Measurements from ENCODE around the gene NFU1. TPM values are rescaled to one million over a fixed set of nuclear protein-coding genes. Genes with fewer than 3 reads are reported as not detected.
"Not testable (repeated sequence)": the region's sequence is repeated elsewhere in the genome, so short reads cannot be mapped to it uniquely, and the experiment has no call there.

NFU1 gene
- polyA plus RNA-seq, 1 of the 3 experiments (the other 2 are of a cell fraction) = 23.5 TPM

GRCh38 chr2:69449906-69450305 lies 12.7 kb upstream of the NFU1 start:
- ChIA-PET CTCF (interaction anchor here (1.0 kb wide), 1 partner anchor 12 kb away, joined by 4 read pairs; the partner anchor contains the start of gene NFU1), POLR2A (no interaction called here)
- Histone ChIP-seq H3K27ac (ENCODE audit: low read depth in 2 of 2, low read length in 1 of 2) (no peak overlapping the region), H3F3A (replicated peaks; ENCODE audit: insufficient read depth) (no peaks in the 10 kb centered on the region), H3K4me3 (ENCODE audit: low read depth in 2 of 2, low read length in 1 of 2) (no peak overlapping the region), H3K27me3 (ENCODE audit: insufficient read depth) (no peaks in the 10 kb centered on the region), H3K9me3 (no peaks in the 10 kb centered on the region), H3K9me2 (no peaks in the 10 kb centered on the region), H3K79me2 (ENCODE audit: insufficient read depth) (no peaks in the 10 kb centered on the region), H3K9ac (no peak overlapping the region), H3K4me1 (ENCODE audit: control insufficient read depth in 1 of 2, insufficient read depth in 2 of 2, low read depth in 1 of 2, low read length in 1 of 2) (peaks cover 0 to 10% of the 10 kb centered on the region in 2 experiments; a peak in 2 of 4 replicates), H3K4me2 (no peak overlapping the region), H4K20me1 (ENCODE audit: insufficient read depth) (no peaks in the 10 kb centered on the region), H3K36me3 (replicated peaks in 1 of 2; ENCODE audit: control insufficient read depth in 1 of 2, insufficient read depth in 2 of 2, low read length in 1 of 2) (no peaks in the 10 kb centered on the region), H2AFZ (ENCODE audit: low read depth) (no peak overlapping the region)
- TF ChIP-seq YY1 (IDR thresholded peaks at IDR 0.05; ENCODE audit: low read depth) (no peak), EP300 (IDR thresholded peaks at IDR 0.05; ENCODE audit: borderline replicate concordance in 1 of 2, low read depth in 1 of 2, low read length in 1 of 2) (no peak), NRF1 (IDR thresholded peaks at IDR 0.05; ENCODE audit: low read depth, low read length) (no peak), MXI1 (IDR thresholded peaks at IDR 0.05; ENCODE audit: low read depth, low read length) (no peak), TCF12 (IDR thresholded peaks at IDR 0.05) (no peak), NFIC (IDR thresholded peaks at IDR 0.05; ENCODE audit: borderline replicate concordance) (no peak), RCOR1 (IDR thresholded peaks at IDR 0.05; ENCODE audit: low read length) (no peak), FOXM1 (IDR thresholded peaks at IDR 0.05; ENCODE audit: low read depth) (no peak), IRF3 (IDR thresholded peaks at IDR 0.05; ENCODE audit: low read depth, low read length) (no peak), MEF2A (IDR thresholded peaks at IDR 0.05; ENCODE audit: borderline replicate concordance, low read depth) (no peak), CHD2 (IDR thresholded peaks at IDR 0.05; ENCODE audit: low read length, partially characterized antibody) (no peak), REST (IDR thresholded peaks at IDR 0.05; ENCODE audit: low read depth, low read length) (no peak), ELF1 (IDR thresholded peaks at IDR 0.05) (no peak), GATA2 (CRISPR knock-in tag; IDR thresholded peaks at IDR 0.05) (no peak)
- TF ChIP-seq, protein P1, sequence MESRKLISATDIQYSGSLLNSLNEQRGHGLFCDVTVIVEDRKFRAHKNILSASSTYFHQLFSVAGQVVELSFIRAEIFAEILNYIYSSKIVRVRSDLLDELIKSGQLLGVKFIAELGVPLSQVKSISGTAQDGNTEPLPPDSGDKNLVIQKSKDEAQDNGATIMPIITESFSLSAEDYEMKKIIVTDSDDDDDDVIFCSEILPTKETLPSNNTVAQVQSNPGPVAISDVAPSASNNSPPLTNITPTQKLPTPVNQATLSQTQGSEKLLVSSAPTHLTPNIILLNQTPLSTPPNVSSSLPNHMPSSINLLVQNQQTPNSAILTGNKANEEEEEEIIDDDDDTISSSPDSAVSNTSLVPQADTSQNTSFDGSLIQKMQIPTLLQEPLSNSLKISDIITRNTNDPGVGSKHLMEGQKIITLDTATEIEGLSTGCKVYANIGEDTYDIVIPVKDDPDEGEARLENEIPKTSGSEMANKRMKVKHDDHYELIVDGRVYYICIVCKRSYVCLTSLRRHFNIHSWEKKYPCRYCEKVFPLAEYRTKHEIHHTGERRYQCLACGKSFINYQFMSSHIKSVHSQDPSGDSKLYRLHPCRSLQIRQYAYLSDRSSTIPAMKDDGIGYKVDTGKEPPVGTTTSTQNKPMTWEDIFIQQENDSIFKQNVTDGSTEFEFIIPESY (IDR thresholded peaks at IDR 0.05; ENCODE audit: borderline replicate concordance, low read depth) = no peak
- TF ChIP-seq, protein P2, sequence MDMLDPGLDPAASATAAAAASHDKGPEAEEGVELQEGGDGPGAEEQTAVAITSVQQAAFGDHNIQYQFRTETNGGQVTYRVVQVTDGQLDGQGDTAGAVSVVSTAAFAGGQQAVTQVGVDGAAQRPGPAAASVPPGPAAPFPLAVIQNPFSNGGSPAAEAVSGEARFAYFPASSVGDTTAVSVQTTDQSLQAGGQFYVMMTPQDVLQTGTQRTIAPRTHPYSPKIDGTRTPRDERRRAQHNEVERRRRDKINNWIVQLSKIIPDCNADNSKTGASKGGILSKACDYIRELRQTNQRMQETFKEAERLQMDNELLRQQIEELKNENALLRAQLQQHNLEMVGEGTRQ (IDR thresholded peaks at IDR 0.05; ENCODE audit: borderline replicate concordance, low read depth, low read length) = no peak
- TF ChIP-seq, protein P3, sequence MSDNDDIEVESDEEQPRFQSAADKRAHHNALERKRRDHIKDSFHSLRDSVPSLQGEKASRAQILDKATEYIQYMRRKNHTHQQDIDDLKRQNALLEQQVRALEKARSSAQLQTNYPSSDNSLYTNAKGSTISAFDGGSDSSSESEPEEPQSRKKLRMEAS (IDR thresholded peaks at IDR 0.05; ENCODE audit: low read depth) = no peak
- WGBS (ENCODE audit: low lambda C conversion rate) = 77% methylated on average over 5 of the region's 5 CpGs
- no peak for DNase-seq

- POLR2A ChIA-PET = not testable (repeated sequence)
- WGBS (ENCODE audit: low lambda C conversion rate) = 82% methylated on average over 3 of the region's 3 CpGs
Observed at GRCh38 chr2:69443673-69444072, 6.4 kb upstream of the NFU1 start.

More at GRCh38 chr2:69443673-69444072, 6.4 kb upstream of the NFU1 start:
- H3K9me2 ChIP-seq; H3K27me3 ChIP-seq (ENCODE audit: insufficient read depth); DNase-seq; H3K9me3 ChIP-seq; H3K36me3 ChIP-seq (replicated peaks in 1 of 2; ENCODE audit: control insufficient read depth in 1 of 2, insufficient read depth in 2 of 2, low read length in 1 of 2); H4K20me1 ChIP-seq (ENCODE audit: insufficient read depth); H3K9ac ChIP-seq; H2AFZ ChIP-seq (ENCODE audit: low read depth); H3K4me2 ChIP-seq; CTCF ChIA-PET; H3K79me2 ChIP-seq (ENCODE audit: insufficient read depth); H3F3A ChIP-seq (replicated peaks; ENCODE audit: insufficient read depth); H3K4me1 ChIP-seq (ENCODE audit: control insufficient read depth in 1 of 2, insufficient read depth in 2 of 2, low read depth in 1 of 2, low read length in 1 of 2); H3K4me3 ChIP-seq (ENCODE audit: low read depth in 2 of 2, low read length in 1 of 2); H3K27ac ChIP-seq (ENCODE audit: low read depth in 2 of 2, low read length in 1 of 2): not testable (repeated sequence)

Data from SK-N-SH (cell line).